Large intestine (tissue), 3 donors: ENCODE measurements around the gene GP9. TPM values are rescaled to one million over a fixed set of nuclear protein-coding genes. Genes with fewer than 3 reads are reported as not detected.

Source experiments
- DNase-seq, 2 donors: peaks; one replicate each; pipeline versions ENCODE4 v3.0.0 to v3.0.0-alpha.2; 2013
- H3K27ac ChIP-seq: one replicate; pipeline ENCODE4 v1.5.1; 2013; ENCODE audit warnings: low read length
- H3K27me3 ChIP-seq: 2 replicates; pipeline ENCODE4 v1.6.1; 2013; ENCODE audit warnings: low read length; ENCODE audit not compliant: control insufficient read depth, insufficient read depth
- H3K36me3 ChIP-seq: 2 replicates; pipeline ENCODE4 v1.6.1; 2013; ENCODE audit warnings: low read length; ENCODE audit not compliant: control insufficient read depth, insufficient read depth
- H3K4me1 ChIP-seq: one replicate; pipeline ENCODE4 v1.6.1; 2013; ENCODE audit warnings: low read length; ENCODE audit not compliant: control insufficient read depth, insufficient read depth
- H3K4me3 ChIP-seq: one replicate; pipeline ENCODE4 v1.5.1; 2013; ENCODE audit warnings: low read length
- H3K9me3 ChIP-seq: one replicate; pipeline ENCODE4 v1.6.1; 2013; ENCODE audit warnings: mild to moderate bottlenecking, low read depth, low read length, moderate library complexity; ENCODE audit not compliant: control insufficient read depth
- WGBS: methylation state at CpG from one replicate; pipeline ENCODE4 v1.1.5; 2013; ENCODE audit warnings: low lambda C conversion rate; ENCODE audit not compliant: insufficient coverage; 5-methylcytosine and 5-hydroxymethylcytosine counted together
- polyA plus RNA-seq: library from polyadenylated mRNA; unstranded; fragments of 120-200 nt; gene quantifications from one replicate; pipeline ENCODE4 v1.2.1, GENCODE V29; 2013

Gene GP9
- polyA plus RNA-seq, 1 donor, result 0.18 TPM

DNA sequence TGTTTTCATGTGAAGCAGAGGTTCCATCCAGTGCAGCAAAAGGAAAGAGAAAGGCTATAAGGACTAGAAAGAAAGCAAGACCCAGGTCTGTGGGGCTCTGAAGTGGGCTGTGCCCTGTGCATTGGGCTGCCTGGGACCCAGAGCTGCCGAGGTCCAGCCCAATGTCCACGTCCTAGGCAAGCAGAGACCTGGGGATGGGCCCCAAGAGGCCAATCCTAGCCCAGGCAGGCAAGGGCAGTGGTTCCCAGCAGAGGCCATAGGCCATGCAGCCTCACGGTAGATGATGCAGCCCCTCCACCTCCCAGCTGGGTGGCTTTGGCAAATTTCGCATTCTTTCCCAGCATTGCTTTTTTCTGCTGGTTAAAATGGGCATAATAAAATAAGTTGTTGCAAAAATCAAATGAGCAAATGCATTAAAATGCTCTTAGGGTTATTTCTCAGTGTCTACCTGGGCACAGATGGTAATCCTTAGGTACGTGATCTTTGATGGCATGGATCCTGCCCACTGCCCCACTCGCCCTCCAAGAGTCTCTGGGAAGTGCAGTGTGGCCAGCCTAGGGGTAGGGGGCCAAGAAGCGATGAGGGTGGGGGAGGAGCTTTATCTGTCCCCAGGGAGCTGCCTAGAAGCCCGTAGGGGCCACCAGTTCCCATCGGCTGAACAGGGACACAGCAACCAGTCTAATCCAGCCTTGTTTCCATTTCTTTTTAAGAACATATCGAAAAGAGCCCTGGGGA, 22.3 kb upstream of the GP9 start:
- no CpG with 5 or more reads among the region's 10 CpGs for WGBS
- Histone ChIP-seq H3K27me3 (peaks cover 16% of the 10 kb centered on the region), H3K36me3 (no peaks in the 10 kb centered on the region), H3K4me3 (no peak overlapping the region), H3K9me3 (no peaks in the 10 kb centered on the region), H3K4me1 (no peaks in the 10 kb centered on the region), H3K27ac (no peak overlapping the region)
- no peak for DNase-seq

DNA sequence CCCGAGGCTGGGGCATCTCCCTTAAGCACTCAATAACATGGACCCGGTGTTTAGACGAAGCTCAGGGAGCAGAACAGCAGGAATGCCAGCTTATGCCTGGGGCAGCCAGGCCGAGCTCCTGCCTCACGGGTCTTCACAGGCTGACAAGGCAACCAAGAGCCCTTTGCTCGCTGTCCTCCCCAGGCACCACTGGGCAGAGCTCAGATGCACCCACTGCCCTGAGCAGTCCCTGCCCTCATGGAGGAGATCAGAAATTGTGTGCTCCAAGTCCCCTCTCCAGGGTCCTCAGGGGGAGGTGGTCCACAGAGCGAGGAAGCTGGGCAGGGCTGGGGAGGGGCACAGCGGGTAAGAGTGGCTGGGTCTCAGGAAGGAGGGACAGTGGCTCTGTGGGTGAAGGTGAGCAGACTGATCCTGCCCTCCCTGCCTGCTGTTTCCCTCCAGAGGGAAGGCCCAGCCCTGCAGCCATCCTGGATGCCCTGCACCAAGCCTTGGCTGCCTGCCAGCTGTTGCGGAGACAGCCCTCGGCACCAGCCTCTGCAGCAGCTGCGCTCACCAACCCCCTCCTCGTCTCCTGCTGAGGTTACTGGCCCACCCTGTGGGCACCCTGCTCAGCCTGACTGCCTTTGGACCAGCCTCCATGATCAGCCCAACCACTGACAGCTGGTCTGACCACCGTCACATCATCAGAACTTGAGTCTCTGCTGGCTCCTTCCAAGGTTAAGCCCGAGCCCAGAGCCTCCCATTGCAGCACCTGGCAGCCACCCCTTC, 21.1 kb upstream of the GP9 start:
- no peaks in the 10 kb centered on the region for H3K36me3 ChIP-seq
- no CpG with 5 or more reads among the region's 14 CpGs for whole genome bisulfite sequencing
- H3K4me1 ChIP-seq, result no peaks in the 10 kb centered on the region
- peaks cover 23% of the 10 kb centered on the region for H3K27me3 ChIP-seq
- no peak for DNase-seq
- no peak overlapping the region for H3K27ac ChIP-seq
- H3K9me3 ChIP-seq, result no peaks in the 10 kb centered on the region
- no peak overlapping the region for H3K4me3 ChIP-seq

- H3K27ac ChIP-seq, result no peak overlapping the region
- peaks cover 23% of the 10 kb centered on the region for H3K27me3 ChIP-seq
- H3K4me3 ChIP-seq, result no peak overlapping the region
- no peaks in the 10 kb centered on the region for H3K36me3 ChIP-seq
- H3K4me1 ChIP-seq, result no peaks in the 10 kb centered on the region
- no CpG with 5 or more reads among the region's 3 CpGs for WGBS
- H3K9me3 ChIP-seq, result peaks cover 2% of the 10 kb centered on the region
- no peak for DNase-seq
These were observed 20.6 kb upstream of the GP9 start for GRCh38 chr3:129040039-129040336.

DNA sequence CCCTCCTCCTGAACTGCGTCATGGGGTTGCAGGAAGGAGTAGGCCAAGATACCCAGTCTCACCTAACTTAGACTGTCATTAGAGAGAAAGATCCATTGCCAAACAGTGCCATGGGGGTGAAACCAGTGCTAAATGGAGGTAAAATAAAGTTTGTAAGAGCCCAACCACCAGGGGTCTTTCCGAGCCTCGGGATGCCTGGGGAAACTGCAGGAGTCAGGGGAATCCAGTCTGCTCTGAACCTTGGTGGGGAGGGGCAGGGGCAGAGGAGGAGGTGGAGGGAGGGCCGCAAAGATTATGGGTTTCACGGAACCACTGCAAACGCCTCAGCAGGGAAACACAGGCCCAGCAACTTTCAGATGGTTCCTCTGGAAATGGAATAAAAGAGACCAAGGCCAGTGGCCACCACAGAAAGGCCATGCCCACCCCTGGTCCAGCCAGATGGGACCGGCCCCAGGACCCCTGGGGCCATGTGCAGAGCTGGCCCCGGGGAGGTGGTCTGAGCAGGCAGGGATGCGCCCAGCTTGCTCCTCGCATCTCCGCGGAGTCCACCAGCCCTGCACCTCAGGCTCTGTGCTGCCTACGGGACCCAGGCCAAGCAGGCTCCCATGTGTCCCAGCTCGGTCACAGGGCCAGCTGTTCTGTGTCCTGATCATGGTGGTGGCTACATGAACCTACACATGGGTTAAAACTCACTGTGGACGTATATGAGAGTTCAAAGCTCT, 19.8 kb upstream of the GP9 start:
- Histone ChIP-seq H3K36me3 (no peaks in the 10 kb centered on the region), H3K27me3 (peaks cover 31% of the 10 kb centered on the region), H3K27ac (no peak overlapping the region), H3K4me3 (no peak overlapping the region), H3K4me1 (no peaks in the 10 kb centered on the region), H3K9me3 (peaks cover 4% of the 10 kb centered on the region)
- WGBS, result no CpG with 5 or more reads among the region's 15 CpGs
- DNase-seq, result no peak

GRCh38 chr3:129045675-129046036, 14.9 kb upstream of the GP9 start:
- H3K4me3 ChIP-seq, result no peak overlapping the region
- no peaks in the 10 kb centered on the region for H3K4me1 ChIP-seq
- H3K27me3 ChIP-seq, result peaks cover 44% of the 10 kb centered on the region
- no peaks in the 10 kb centered on the region for H3K36me3 ChIP-seq
- H3K9me3 ChIP-seq, result peaks cover 13% of the 10 kb centered on the region
- no CpG with 5 or more reads among the region's 43 CpGs for WGBS
- H3K27ac ChIP-seq, result no peak overlapping the region
- no peak for DNase-seq

- H3K4me3 ChIP-seq, result no peak overlapping the region
These were observed 14.4 kb upstream of the GP9 start for GRCh38 chr3:129046037-129046731.

DNA sequence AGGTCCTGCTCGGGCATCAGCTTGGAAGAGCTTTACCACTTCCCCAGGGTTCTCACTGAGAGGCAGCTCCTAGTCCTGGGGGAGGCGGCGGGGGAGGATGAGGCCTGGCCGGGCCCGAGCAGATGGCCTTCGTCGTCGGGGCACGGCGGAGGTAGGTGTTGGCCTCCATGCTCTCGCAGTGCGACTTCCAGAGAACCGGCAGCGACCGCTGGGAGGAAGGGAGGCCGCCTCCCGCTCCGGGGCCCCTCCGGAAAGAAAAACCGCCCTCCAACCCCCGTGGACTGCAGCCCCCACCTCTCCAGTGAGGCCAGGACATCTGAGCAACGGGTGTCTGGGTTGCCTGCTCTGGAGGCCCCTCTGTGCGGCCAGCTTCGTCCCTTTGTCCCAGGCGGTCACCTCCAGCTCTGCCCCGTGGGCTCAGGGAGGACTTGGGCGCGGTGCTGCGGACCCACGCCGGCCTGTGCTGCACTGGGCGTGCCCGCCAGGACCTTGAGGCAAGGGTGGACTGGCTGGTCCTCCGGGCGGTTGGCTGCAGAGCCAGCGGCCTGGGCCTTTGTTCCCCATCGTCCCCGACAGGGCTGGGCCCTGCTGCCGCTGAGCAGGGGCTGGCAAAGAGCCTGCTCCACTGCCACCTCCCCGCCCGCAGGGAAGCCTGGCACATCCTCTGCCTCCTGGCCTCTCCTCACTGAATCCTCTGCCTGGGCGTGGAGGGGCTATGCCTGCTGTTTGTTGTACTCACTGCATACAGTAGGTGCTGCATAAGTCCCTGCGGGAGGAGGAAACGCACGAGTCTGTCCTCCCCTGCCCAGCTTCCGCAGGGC, 13.6 kb upstream of the GP9 start:
- H3K36me3 ChIP-seq, result no peaks in the 10 kb centered on the region
- no CpG with 5 or more reads among the region's 46 CpGs for WGBS
- peaks cover 13% of the 10 kb centered on the region for H3K9me3 ChIP-seq
- no peak overlapping the region for H3K27ac ChIP-seq
- peaks cover 43% of the 10 kb centered on the region for H3K27me3 ChIP-seq
- H3K4me1 ChIP-seq, result no peaks in the 10 kb centered on the region
- DNase-seq, result no peak
- no peak overlapping the region for H3K4me3 ChIP-seq

More at GRCh38 chr3:129046037-129046731, 14.4 kb upstream of the GP9 start:
- no peaks in the 10 kb centered on the region for H3K4me1 ChIP-seq
- peaks cover 44% of the 10 kb centered on the region for H3K27me3 ChIP-seq
- DNase-seq, result no peak
- WGBS, result no CpG with 5 or more reads among the region's 67 CpGs
- peaks cover 13% of the 10 kb centered on the region for H3K9me3 ChIP-seq
- no peaks in the 10 kb centered on the region for H3K36me3 ChIP-seq
- no peak overlapping the region for H3K27ac ChIP-seq

DNA sequence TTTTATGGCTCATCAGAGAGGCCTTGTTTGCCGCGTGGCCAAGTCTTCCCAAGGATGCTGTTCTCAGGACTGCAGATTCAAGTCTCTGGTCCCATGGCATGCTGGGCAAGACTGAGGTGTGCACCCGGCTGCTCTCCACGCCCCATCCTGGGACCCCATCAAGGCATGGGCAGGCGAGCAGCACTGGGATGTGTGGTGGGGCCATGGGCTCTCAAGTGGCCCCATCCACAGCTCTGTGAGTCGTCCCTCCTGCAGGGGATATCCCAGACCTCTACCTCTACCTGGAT, 13.1 kb upstream of the GP9 start:
- Histone ChIP-seq H3K4me1 (no peaks in the 10 kb centered on the region), H3K4me3 (no peak overlapping the region), H3K9me3 (peaks cover 13% of the 10 kb centered on the region), H3K27me3 (peaks cover 38% of the 10 kb centered on the region), H3K27ac (no peak overlapping the region), H3K36me3 (no peaks in the 10 kb centered on the region)
- no CpG with 5 or more reads among the region's 6 CpGs for WGBS
- DNase-seq, result no peak

DNA sequence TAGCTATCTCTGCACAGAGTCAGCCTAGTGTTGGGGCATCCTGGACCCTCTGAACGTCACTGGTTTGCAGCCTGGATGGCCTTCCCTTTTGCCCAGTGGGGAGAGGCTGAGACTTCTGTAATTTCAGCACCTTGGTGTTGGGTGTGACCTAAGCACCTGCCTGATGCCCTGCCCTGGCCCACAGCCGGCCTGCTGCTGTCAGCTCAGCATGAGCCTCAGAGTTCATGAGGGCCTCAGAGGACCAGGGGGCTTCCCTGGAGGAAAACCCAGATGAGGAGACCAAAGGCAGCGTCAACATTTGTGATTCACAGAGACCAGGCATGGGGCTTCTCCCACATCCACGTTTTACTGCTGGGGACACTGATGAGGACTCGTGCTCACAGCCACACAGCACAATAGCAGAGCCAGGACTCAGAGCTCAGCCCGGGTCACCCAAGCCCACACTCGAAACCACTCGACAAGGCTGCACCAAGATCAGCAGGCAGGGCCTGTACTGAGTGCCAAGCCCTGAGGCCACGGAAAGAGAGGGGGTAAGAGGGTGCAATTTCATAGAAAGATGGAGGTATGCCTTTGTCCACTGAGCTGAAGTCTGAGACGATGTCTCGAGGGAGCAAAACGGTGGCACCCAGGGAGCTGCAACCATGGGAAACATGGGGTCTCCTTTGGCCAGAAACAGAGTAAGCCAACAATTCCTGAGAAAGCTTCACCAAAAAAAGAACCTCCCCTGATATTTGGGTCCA, 9.9 kb upstream of the GP9 start:
- no peak overlapping the region for H3K27ac ChIP-seq
- peaks cover 10% of the 10 kb centered on the region for H3K4me1 ChIP-seq
- no peak overlapping the region for H3K4me3 ChIP-seq
- H3K36me3 ChIP-seq, result no peaks in the 10 kb centered on the region
- H3K27me3 ChIP-seq, result peaks cover 22% of the 10 kb centered on the region
- WGBS, result no CpG with 5 or more reads among the region's 12 CpGs
- no peak for DNase-seq
- H3K9me3 ChIP-seq, result peaks cover 10% of the 10 kb centered on the region
